Measurements from ENCODE around the gene CSNK1G3. TPM values are rescaled to one million over a fixed set of nuclear protein-coding genes. Genes with fewer than 3 reads are reported as not detected.

The CSNK1G3 gene
- total RNA-seq, 1 donor from 2014 or later = 86.6 TPM

- DNase-seq = no peak
Measured at GRCh38 chr5:123651234-123651633, 139.3 kb downstream of the CSNK1G3 start.

GRCh38 chr5:123659011-123659410 is 147.0 kb downstream of the CSNK1G3 start:
- DNase-seq = no peak

- DNase-seq = no peak
Measured at GRCh38 chr5:123659495-123659894, 147.5 kb downstream of the CSNK1G3 start.

- DNase-seq = no peak
Measured at GRCh38 chr5:123664961-123665360, 153.0 kb downstream of the CSNK1G3 start.

GRCh38 chr5:123665822-123666371 is 153.9 kb downstream of the CSNK1G3 start:
- no peak for DNase-seq

Other genes starting within 250 kb of the CSNK1G3 start
- 22.4 TPM for gene CEP120, start 88.8 kb upstream of the CSNK1G3 start, total RNA-seq